ENCODE data around the gene CAPN3. TPM values are rescaled to one million over a fixed set of nuclear protein-coding genes. Genes with fewer than 3 reads are reported as not detected.

Gene CAPN3
- polyA plus RNA-seq, 2 of the 4 experiments (the other 2 are of a cell fraction), result 0.25 to 1.1 TPM

DNA sequence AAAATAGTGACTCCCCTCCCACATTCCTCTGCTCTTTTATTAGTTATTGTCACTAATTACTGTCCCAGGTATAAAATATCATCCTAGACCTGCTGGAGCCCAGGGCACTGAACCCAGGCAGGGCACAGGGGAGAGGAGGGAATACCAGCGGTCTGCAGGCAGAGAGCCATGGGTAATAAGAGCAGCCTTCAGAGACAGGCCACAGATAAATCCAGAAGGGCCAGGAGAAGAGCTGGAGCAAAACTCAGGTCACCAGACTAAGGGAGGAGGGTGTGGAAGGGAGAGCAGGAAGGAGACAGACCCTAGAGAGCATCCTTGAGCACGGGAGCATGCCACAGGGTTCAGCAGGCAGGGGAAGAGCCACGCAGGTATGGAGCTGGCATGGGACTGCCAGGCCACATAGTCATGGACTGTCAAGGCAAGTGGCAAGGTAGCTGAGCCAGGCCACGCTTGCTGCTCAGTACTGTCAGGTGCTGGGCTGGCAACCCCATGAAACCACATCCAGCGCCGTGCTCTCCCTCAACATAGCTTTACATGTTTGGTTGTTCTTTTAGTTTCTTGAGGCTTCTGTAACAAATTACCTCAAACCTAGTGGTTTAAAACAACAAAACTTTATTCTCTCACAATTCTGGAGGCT is 15.6 kb upstream of the CAPN3 start:
- no peak overlapping the region for H3K27ac ChIP-seq
- no peak for DNase-seq (ENCODE audit: low read depth in 1 of 2, low spot score in 1 of 2)
- 76% methylated on average over 6 of the region's 6 CpGs for WGBS (ENCODE audit: missing lambda C conversion rate)
- H3K4me3 ChIP-seq, result no peak overlapping the region
- POLR2A ChIA-PET, result interaction anchor here (0.7 kb wide), 1 partner anchor 70 kb away, joined by 3 read pairs; the partner anchor contains the start of genes GANC and TMEM87A
- FAIRE-seq, result no peak
- no peaks in the 10 kb centered on the region for H3K9me3 ChIP-seq
- no peak for ATAC-seq
- H3K4me2 ChIP-seq, result no peak overlapping the region
- TF ChIP-seq CBX2 (IDR thresholded peaks at IDR 0.05; ENCODE audit: borderline replicate concordance, low read depth) (no peak), CBX8 (IDR thresholded peaks at IDR 0.05) (no peak), TP53 (CRISPR knock-in tag; IDR thresholded peaks at IDR 0.05) (no peak), HOXB5 (CRISPR knock-in tag; IDR thresholded peaks at IDR 0.05) (no peak), ZC3H11A (IDR thresholded peaks at IDR 0.05) (no peak)
- TF ChIP-seq, protein P1, sequence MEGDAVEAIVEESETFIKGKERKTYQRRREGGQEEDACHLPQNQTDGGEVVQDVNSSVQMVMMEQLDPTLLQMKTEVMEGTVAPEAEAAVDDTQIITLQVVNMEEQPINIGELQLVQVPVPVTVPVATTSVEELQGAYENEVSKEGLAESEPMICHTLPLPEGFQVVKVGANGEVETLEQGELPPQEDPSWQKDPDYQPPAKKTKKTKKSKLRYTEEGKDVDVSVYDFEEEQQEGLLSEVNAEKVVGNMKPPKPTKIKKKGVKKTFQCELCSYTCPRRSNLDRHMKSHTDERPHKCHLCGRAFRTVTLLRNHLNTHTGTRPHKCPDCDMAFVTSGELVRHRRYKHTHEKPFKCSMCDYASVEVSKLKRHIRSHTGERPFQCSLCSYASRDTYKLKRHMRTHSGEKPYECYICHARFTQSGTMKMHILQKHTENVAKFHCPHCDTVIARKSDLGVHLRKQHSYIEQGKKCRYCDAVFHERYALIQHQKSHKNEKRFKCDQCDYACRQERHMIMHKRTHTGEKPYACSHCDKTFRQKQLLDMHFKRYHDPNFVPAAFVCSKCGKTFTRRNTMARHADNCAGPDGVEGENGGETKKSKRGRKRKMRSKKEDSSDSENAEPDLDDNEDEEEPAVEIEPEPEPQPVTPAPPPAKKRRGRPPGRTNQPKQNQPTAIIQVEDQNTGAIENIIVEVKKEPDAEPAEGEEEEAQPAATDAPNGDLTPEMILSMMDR (IDR thresholded peaks at IDR 0.05), result no peak
- CTCF ChIA-PET, result interaction anchor here (0.9 kb wide), 1 partner anchor 42 kb away, joined by 5 read pairs; no protein-coding TSS in a partner anchor
- no peaks in the 10 kb centered on the region for H3K4me1 ChIP-seq

DNA sequence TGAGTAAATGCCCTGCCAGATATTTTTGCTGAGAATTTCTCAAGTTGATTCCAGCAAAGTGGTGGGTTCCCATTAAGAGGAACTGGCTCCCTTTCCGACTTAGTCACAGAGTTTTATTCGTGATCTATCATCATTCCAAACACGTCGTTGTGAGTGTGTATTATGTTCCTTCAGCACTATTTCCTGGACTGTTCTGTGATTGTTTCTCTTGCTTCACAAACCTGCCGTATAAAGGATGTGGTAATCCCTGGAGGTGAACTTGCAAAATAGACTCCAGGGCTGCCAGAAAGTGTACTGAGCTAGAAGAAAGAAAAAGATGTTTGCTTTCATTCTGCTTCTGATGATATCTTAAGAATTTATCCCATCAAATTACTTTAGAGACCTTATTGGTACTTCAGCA is 14.5 kb upstream of the CAPN3 start:
- CTCF ChIA-PET, result no interaction called here
- no peaks in the 10 kb centered on the region for H3K4me1 ChIP-seq
- H3K27ac ChIP-seq, result no peak overlapping the region
- POLR2A ChIA-PET, result no interaction called here
- ATAC-seq, result no peak
- no peak for TF ChIP-seq ESRRA (IDR thresholded peaks at IDR 0.05; ENCODE audit: borderline replicate concordance, low read length)
- no peak for TF ChIP-seq POLR2AphosphoS2 (conservative IDR thresholded peaks at IDR 0.05; ENCODE audit: low read length)
- no peak for TF ChIP-seq ZSCAN20 (CRISPR knock-in tag; IDR thresholded peaks at IDR 0.05)
- no peak for TF ChIP-seq BHLHE40 (IDR thresholded peaks at IDR 0.05; ENCODE audit: low read depth, low read length)
- TF ChIP-seq HOXA7 (CRISPR knock-in tag; IDR thresholded peaks at IDR 0.05), result no peak
- TF ChIP-seq RFX5 (IDR thresholded peaks at IDR 0.05), result no peak
- TF ChIP-seq, protein P2, sequence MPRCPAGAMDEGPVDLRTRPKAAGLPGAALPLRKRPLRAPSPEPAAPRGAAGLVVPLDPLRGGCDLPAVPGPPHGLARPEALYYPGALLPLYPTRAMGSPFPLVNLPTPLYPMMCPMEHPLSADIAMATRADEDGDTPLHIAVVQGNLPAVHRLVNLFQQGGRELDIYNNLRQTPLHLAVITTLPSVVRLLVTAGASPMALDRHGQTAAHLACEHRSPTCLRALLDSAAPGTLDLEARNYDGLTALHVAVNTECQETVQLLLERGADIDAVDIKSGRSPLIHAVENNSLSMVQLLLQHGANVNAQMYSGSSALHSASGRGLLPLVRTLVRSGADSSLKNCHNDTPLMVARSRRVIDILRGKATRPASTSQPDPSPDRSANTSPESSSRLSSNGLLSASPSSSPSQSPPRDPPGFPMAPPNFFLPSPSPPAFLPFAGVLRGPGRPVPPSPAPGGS (IDR thresholded peaks at IDR 0.05), result no peak
- TF ChIP-seq, protein P3, sequence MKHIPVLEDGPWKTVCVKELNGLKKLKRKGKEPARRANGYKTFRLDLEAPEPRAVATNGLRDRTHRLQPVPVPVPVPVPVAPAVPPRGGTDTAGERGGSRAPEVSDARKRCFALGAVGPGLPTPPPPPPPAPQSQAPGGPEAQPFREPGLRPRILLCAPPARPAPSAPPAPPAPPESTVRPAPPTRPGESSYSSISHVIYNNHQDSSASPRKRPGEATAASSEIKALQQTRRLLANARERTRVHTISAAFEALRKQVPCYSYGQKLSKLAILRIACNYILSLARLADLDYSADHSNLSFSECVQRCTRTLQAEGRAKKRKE (CRISPR knock-in tag; IDR thresholded peaks at IDR 0.05; ENCODE audit: low read depth), result no peak
- no peak for TF ChIP-seq FOSB (CRISPR knock-in tag; IDR thresholded peaks at IDR 0.05)
- no peak for TF ChIP-seq TFCP2L1 (CRISPR knock-in tag; IDR thresholded peaks at IDR 0.05)
- TF ChIP-seq RAD21 (conservative IDR thresholded peaks at IDR 0.05 in 1 of 2, IDR thresholded peaks at IDR 0.05 in 1 of 2), result no peak
- 69% methylated on average over 5 of the region's 5 CpGs for WGBS (ENCODE audit: missing lambda C conversion rate)
- no peak overlapping the region for H3K4me2 ChIP-seq
- no peaks in the 10 kb centered on the region for H3K9me3 ChIP-seq
- FAIRE-seq, result no peak
- no peak overlapping the region for H3K4me3 ChIP-seq
- no peak for DNase-seq (ENCODE audit: low read depth in 1 of 2, low spot score in 1 of 2)

DNA sequence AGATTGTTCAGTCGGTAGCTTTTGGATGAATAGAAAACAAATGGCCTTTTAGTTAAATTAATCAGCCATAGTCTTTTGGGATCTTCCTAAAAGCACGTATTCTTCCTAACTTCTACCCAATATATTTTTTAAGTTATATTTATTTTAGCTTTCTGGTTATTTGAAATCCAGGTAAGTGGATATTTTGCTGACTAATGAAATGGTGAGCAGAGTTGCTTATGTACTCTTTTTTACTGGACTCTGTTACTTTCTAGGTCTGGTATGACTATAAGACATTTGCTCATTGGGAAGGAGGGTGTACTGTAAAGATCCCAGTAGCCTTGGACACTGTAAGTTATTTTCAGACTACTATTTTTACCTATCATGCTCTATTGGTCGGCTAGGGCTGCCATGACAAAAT is 13.8 kb upstream of the CAPN3 start:
- no peak for ATAC-seq
- no peak overlapping the region for H3K4me2 ChIP-seq
- CTCF ChIA-PET, result no interaction called here
- no peak for FAIRE-seq
- TF ChIP-seq MAFK (IDR thresholded peaks at IDR 0.05; ENCODE audit: partially characterized antibody) (peak; percentile 65), CHD4 (IDR thresholded peaks at IDR 0.05; ENCODE audit: borderline replicate concordance) (no peak)
- H3K4me3 ChIP-seq, result no peak overlapping the region
- H3K9me3 ChIP-seq, result no peaks in the 10 kb centered on the region
- 83% methylated on average over 3 of the region's 3 CpGs for WGBS (ENCODE audit: missing lambda C conversion rate)
- H3K27ac ChIP-seq, result no peak overlapping the region
- no peak for DNase-seq (ENCODE audit: low read depth in 1 of 2, low spot score in 1 of 2)
- POLR2A ChIA-PET, result no interaction called here
- no peaks in the 10 kb centered on the region for H3K4me1 ChIP-seq
